ENCODE results near the gene FBXO46. TPM values are rescaled to one million over a fixed set of nuclear protein-coding genes. Genes with fewer than 3 reads are reported as not detected.
A peak's percentile ranks its signal among the peaks of the same experiment; 100 is the strongest.

The FBXO46 gene
- total and polyA plus RNA-seq, 10 of the 15 experiments (the other 5 are each of a cell fraction or from before 2014, with no cell fraction given), result 2.5 to 61.5 (median 13.7) TPM

DNA sequence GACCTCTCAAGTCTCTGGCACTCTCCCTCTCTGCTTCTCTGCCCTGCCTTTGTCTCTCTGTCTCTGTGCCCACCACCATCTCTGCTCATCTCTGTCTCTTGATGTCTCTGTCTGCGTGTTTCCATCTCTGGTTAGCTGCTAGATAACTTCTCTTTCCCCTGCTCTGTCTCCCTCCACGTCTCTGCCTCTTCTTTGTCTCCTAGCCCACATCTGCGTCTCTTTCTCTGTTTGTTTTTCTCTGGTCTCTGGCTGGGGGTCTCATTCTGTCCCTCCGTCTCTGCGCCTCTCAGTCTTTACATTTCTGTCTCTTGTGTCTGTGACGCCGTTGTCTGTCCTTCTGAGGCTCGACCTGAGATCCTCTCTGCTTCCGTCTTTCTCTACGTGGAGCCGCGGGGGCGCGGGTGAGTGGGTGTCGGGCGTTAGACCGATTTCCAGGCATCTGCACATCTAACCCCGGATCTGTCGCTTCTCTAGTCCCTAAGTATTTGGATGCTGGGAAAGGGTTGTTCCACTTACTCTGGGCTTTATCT is 62.3 kb downstream of the FBXO46 start (continued):
- TF ChIP-seq CUX1 (IDR thresholded peaks at IDR 0.05; ENCODE audit: insufficient replicate concordance, low read depth, low read length), result no peak
- no peak for TF ChIP-seq MEF2A (IDR thresholded peaks at IDR 0.05; ENCODE audit: insufficient read depth, low read depth, low read length)
- no peak for TF ChIP-seq HDAC2 (IDR thresholded peaks at IDR 0.05)
- TF ChIP-seq NFIC (IDR thresholded peaks at IDR 0.05; ENCODE audit: low read depth, low read length), result no peak
- no peak for TF ChIP-seq HDAC6 (IDR thresholded peaks at IDR 0.05; ENCODE audit: unreplicated experiment)
- TF ChIP-seq ZBTB40 (IDR thresholded peaks at IDR 0.05; ENCODE audit: borderline replicate concordance), result 0 out of 2 replicates have a peak, but pooled peaks have one; percentile 32
- no peak for TF ChIP-seq STAT3 (IDR thresholded peaks at IDR 0.05; ENCODE audit: low read depth, low read length)
- 0 out of 2 replicates have a peak, but pooled peaks have one; percentile 15 for TF ChIP-seq YBX1 (IDR thresholded peaks at IDR 0.05)
- TF ChIP-seq, protein P1, sequence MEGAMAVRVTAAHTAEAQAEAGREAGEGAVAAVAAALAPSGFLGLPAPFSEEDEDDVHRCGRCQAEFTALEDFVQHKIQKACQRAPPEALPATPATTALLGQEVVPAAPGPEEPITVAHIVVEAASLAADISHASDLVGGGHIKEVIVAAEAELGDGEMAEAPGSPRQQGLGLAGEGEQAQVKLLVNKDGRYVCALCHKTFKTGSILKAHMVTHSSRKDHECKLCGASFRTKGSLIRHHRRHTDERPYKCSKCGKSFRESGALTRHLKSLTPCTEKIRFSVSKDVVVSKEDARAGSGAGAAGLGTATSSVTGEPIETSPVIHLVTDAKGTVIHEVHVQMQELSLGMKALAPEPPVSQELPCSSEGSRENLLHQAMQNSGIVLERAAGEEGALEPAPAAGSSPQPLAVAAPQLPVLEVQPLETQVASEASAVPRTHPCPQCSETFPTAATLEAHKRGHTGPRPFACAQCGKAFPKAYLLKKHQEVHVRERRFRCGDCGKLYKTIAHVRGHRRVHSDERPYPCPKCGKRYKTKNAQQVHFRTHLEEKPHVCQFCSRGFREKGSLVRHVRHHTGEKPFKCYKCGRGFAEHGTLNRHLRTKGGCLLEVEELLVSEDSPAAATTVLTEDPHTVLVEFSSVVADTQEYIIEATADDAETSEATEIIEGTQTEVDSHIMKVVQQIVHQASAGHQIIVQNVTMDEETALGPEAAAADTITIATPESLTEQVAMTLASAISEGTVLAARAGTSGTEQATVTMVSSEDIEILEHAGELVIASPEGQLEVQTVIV (IDR thresholded peaks at IDR 0.05; ENCODE audit: borderline replicate concordance, partially characterized antibody), result peak; percentile 12
- no peak for TF ChIP-seq MYB (IDR thresholded peaks at IDR 0.05; ENCODE audit: borderline replicate concordance, low read depth, low read length)
- 0 out of 2 replicates have a peak, but pooled peaks have one; percentile 15 for TF ChIP-seq CBFB (IDR thresholded peaks at IDR 0.05; ENCODE audit: low read depth)
- TF ChIP-seq POU2F2 (IDR thresholded peaks at IDR 0.05; ENCODE audit: borderline replicate concordance, low read depth, low read length), result no peak
- TF ChIP-seq SRF (IDR thresholded peaks at IDR 0.05; ENCODE audit: low read depth in 2 of 2, low read length in 2 of 2), result no peak
- TF ChIP-seq FOXK2 (IDR thresholded peaks at IDR 0.05), result no peak
- no peak for TF ChIP-seq TCF12 (IDR thresholded peaks at IDR 0.05; ENCODE audit: low read depth, low read length)
- no peak for TF ChIP-seq ZNF24 (IDR thresholded peaks at IDR 0.05)
- TF ChIP-seq MXI1 (IDR thresholded peaks at IDR 0.05; ENCODE audit: low read depth, low read length), result no peak
- TF ChIP-seq IRF4 (IDR thresholded peaks at IDR 0.05; ENCODE audit: low read depth, low read length), result no peak
